ENCODE results near the gene PTPRCAP.
"Not testable (repeated sequence)": the region's sequence is repeated elsewhere in the genome, so short reads cannot be mapped to it uniquely, and the experiment has no call there.

PTPRCAP gene

DNA sequence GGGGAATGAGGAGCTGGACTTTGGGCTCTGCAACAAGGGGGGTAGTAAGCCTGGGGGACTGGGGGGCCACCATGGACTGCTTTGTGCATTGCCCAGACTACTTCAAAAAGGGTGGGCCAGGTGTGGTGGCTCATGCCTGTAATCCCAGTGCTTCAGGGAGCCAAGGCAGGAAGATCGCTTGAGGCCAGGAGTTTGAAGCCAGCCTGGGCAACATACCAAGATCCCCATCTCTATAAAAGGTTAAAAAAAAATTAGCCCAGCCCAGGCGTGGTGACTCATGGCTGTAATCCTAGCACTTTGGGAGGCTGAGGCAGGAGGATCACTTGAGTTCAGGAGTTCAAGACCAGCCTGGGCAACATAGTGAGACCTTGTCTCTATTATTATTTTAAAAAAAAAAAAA, 28.0 kb upstream of the PTPRCAP start:
- DNase-seq (ENCODE audit: low read depth in 3 of 3, low spot score in 1 of 3), result not testable (repeated sequence)

DNA sequence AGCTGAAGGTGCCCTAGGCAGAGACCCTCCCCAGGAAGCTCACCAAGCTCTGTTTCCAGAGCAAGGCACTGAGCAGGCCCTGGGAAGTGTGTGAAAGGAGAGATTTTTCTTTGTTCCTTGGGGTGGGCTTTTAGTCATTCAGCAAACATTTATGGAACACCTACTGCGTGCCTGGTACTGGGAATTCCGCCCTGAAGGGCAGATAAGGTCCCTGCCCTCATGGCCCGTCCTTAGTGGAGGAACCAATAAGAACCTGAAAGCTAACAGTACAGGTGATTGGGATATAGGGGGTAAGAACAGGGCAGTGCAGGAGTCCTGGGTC, 27.7 kb upstream of the PTPRCAP start:
- no peak for DNase-seq (ENCODE audit: low read depth in 3 of 3, low spot score in 1 of 3)

DNA sequence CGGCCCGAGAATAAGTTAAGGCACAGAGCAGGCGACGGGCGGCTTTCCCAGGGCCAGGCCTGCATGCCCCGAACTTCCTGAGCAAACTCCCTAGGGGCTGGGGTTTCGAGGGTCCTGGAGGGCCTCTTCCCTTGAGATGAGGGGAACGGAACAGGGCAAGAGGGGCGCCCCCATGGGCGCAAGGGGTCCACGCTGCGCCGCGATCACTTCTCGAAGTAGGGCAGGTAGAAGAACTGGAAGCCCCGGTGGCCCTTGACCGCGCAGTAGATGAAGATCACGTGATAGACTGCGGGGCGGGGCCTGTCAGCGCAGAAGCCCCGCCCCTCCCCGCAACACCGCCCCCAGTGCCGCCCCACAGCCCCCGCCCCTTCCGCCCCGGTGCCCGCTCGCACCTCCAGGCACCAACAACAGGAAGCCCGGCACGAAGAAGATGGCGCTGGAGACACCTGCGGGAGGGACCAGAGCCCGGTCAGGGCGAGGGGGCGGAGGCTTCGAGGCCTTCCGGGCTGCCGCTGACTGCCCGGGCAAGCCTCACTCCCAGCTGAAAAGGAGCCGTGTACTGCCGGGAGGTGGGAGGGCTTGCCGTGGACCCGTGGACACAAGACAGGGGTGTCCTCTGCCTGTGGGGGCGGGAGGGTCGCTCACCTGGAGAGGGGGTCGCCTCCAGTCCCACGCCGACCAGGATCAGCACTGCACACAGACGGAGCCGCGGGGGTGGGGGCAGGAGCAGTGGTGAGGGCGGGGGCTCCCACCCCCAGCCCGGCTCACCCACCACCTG, 27.1 kb upstream of the PTPRCAP start:
- peak; percentile 86 to 89 (median 87) for DNase-seq (ENCODE audit: low read depth in 3 of 3, low spot score in 1 of 3)

DNA sequence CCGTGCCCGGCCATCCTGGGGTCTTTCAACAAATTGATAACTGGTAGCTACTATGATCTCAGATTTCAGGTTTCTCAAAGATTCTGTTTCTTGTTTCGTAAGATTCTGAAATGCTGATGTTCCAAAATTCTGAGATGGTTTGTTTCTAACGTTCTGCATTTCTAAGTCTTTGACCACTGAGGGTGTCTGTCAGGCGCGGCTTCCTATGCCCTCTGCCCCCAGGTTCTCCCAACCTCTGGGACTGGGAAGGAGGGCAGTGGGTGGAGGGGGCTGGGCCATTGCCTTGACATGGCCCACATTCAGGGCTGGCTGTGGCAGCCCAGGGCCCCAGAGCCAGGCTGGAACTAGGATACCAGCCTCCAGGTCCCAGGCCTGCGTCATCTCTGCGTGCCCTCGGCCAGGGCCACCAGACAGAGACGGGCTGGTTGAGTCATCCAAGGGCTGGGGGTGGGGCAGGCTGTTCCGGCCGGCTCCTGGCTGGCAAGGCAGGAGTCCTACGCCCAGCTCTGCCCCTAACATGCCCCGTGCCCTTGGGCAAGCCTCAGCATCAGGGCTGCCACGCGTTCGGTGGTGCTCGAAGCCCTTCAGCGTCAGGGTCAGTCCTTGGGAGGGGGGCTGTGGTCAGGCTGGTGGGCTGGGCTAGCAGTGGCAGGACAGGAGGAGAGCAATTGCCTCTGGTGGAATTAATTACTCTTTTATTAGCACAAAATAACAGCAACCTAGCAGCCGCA, 26.4 kb upstream of the PTPRCAP start:
- no peak for DNase-seq (ENCODE audit: low read depth in 3 of 3, low spot score in 1 of 3)

DNA sequence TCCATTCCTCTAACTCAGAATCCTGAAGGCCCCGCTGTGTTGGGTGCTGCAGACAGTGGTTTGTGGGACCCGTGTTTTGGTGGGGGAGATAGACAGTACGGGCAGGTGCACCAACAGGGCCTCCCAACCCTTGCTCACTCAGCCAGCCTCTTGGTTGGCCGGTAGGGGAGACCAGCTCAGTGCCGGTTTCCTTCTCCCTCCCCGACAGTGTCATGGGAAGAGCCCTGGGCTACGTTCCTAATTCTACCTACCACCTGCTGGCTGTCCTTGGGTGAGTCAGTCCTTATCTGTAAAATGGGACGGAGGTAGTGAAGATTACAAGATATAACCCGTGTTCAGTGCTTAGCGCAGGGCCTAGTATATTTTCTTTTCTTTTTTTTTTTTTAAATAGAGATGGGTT, 25.7 kb upstream of the PTPRCAP start:
- no peak for DNase-seq (ENCODE audit: low read depth in 3 of 3, low spot score in 1 of 3)

DNA sequence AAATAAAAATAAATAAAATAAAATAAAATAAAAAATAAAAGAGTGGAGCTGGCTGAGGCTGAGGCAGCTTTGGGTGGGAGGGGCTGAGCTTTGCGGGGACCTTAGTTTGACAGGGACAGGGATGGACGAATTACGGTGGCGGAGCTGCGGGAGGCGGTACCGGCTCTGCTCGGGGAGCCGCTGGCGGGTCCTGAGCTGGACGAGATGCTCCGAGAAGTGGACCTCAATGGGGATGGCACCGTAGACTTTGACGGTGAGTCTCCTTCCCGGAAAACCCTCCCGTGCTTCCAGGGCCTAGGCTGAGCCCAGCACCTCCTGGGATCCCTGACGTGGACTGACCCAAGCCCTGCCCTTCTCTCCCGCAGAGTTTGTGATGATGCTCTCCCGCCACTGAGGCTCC, 20.8 kb upstream of the PTPRCAP start:
- DNase-seq (ENCODE audit: low read depth in 3 of 3, low spot score in 1 of 3), result no peak

DNA sequence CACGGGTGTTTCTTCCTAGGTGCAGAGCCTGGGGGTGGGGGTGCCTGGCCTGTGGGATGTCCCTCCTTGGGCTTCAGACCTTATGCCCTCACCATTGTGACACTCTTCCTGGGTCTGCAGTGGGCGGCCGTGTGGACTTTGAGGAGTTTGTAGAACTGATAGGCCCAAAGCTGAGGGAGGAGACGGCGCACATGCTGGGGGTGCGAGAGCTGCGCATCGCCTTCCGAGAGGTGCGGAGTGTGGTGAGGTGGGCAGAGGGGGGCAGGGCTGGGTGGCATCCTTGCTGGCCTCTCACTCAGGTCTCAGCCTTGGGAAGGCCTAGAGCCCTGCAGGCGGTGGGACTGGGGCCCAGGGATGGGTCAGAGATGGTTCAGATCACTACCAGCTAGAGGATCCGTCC, 20.0 kb upstream of the PTPRCAP start:
- DNase-seq (ENCODE audit: low read depth in 3 of 3, low spot score in 1 of 3), result no peak

DNA sequence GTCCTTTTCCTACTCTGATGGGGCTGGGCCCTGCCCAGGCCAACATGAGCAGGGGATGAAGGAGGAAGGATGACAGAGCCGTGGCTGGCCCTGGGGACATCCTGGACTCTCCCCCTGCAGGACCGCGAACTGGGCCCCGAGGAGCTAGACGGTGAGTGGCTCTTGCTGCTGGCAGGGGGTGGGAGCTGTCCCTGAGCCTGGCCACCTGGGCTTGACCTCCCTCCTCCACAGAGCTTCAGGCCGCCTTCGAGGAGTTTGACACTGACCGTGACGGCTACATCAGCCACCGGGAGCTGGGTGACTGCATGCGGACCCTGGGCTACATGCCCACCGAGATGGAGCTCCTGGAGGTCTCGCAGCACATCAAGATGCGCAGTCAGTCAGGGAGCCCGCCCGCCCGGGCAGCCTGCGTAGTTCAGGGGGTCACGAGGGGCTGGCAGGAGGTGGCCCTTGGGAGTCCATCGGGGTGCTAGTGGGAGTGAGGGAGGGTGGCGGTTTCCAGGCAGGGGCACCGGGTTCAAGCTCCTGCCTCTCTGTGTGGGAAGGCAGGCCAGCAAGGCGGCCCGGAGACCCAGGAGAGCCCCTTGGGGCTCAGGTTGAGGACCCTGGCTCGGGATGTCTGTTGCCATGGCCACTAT, 18.7 kb upstream of the PTPRCAP start:
- no peak for DNase-seq (ENCODE audit: low read depth in 3 of 3, low spot score in 1 of 3)

DNA sequence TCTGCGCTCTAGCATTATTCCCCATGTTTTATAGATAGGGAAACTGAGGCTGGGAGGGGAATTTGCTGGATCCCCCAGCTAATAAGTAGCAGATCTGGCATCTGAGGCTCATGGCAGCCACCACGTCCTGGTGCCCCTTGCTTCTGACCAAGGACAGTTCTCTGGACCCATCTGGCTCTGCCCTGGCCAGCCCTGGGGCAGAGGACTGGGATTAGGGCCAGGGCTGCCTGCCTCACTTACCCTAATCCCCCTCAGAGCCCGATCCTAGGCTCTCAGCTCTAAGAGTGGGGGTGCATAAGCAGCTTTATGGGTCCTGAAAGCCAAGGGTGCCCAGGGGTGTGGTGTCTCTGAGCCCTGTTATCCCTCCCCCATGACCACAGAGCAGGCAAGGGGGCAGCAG, 17.6 kb upstream of the PTPRCAP start, which contains the start of gene CABP4:
Gene CABP4, plus strand, starts transcription at position 301 of the 400 bp plus-strand sequence. Its CDS starts 70 bp downstream, at position 371.
- DNase-seq (ENCODE audit: low read depth in 3 of 3, low spot score in 1 of 3), result no peak

DNA sequence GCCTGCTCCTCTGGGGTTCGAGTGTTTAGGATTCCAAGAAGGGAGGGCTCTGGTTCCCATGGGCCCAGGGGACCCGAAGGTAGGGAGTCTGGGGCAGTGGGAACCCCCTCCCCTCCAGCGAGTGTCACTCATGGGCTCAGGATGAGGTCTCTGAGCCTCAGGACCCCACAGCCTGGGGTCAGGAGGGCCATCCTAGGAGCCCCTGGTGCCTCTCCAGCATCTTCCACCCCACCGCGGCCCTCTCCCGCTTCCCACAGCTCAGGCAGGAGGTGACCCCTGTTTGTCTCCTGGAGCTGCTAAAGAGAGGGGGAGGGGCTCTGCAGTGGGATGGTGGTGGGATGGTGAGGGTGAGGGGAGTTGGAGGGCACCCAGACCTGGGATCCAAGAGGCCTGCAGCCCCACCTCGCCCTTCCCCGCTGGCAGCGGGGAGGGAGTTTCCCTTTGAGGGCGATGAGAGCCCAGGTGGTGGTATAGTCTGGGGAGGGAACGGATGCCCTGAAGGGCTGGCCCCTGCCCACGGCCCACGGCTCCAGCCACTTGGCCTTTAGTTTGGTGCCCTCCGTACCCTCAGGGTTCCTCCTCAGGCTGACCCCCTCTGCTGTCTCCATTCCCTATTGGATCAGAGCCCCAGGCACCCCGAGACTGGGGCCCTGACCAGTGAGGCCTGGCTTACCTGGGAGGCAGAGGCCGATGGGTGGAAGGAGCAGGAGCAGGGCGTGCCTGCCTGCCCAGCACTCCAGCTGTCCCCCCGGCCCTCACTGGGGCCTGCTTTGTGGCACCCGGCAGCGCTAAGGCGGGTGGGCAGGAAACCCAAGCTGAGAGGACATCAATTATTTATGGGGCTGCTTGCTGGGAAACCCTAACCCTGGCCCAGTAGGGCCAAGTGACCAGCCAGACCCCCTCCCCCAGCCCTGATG, 16.6 kb upstream of the PTPRCAP start:
- no peak for DNase-seq (ENCODE audit: low read depth in 3 of 3, low spot score in 1 of 3)

DNA sequence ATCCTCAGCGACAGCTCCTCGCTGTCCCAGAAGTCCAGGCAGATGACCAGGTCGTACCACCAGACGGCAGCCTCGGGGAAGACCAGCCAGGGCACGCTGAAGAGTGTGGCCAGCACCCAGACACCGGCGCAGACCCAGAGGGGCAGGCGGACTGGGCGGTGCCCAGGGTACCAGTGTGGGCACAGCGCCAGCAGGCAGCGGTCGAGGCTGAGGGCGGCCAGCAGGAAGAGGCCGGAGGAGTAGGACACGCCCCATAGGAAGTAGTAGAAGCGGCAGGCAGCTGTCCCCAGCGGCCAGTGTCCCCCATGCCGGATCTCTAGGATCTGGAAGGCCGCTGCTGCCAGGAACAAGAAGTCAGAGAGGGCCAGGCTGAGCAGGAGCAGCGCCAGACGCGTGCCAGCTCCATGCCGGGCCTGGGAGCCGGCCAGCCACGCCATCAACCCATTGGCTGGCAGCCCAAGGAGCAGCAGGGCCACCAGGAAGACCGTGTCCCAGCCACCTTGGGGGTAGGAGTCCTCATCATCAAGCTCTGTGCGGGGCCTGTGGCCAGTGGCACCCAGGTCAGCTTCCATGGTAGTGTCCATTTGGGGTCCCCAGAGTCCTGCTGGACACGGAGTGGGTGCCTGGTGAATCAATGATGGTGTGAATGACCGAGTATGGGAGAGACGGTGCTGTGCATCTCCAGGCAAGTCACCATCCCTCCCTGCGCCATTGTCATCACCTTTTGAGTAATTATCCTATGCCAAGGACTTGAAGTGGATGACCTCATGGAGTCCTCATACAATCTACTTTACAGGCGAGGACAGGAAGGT, 14.9 kb upstream of the PTPRCAP start, which contains the start of gene GPR152:
Gene GPR152, minus strand, starts transcription at position 589 of the 812 bp plus-strand sequence. Its CDS starts 5 bp downstream, at position 584.
- no peak for DNase-seq (ENCODE audit: low read depth in 3 of 3, low spot score in 1 of 3)

DNA sequence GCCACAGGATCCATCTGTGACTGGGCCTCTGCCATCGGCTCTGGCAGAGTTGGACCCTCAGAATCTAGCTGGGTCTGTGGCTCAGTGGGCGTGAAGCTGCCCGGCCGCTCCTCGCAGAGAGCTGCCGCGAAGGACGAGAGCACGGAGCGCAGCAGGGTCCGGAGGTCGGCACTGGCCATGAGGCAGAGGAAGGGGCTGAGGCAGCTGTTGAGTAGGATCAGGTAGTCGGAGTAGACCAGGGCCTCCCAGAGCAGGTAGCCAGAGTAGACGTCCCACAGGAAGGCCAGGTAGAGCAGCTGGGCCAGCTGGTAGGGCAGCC, 14.1 kb upstream of the PTPRCAP start:
- DNase-seq (ENCODE audit: low read depth in 3 of 3, low spot score in 1 of 3), result no peak

DNA sequence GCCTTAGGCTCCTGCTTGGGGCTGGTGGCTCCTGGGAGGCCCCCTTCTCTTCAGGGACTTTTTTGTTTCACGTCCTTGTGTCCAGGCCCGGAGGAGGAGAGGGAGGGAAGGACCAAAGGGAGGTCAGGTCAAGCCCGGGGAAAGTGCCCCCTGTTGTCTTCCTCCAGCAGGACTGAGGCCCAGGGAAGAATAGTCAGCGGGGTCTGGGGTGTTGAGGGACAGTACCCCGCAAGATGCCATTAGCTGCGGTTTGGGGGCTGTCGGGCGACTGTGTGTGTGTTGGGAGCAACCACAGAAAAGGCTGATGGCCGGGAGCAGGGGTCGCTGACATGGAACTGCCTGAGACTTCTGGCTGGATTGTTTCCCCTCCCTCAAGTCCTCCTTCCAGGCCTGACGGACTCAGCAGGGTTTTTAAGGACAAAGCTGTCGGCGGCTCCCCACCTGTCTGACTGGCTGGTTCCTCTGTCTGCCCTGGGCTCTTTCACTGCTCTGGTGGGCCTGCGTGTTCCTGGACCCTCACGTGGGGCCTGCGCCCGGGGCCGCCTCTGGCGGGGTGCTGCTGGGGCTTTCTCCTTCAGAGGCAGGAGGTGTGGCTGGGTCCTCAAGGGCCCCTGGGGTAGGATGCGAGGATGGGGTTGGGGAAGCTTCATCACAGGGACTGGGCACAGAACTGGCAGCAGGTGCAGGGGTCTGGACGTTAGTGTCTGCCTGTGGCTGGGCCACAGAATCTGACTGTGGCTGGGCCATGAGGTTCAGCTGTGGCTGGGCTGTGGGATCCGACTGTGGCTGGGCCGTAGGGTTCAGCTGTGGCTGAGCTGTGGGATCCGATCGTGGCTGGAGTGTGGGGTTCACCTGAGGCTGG, 13.5 kb upstream of the PTPRCAP start:
- DNase-seq (ENCODE audit: low read depth in 3 of 3, low spot score in 1 of 3), result no peak

DNA sequence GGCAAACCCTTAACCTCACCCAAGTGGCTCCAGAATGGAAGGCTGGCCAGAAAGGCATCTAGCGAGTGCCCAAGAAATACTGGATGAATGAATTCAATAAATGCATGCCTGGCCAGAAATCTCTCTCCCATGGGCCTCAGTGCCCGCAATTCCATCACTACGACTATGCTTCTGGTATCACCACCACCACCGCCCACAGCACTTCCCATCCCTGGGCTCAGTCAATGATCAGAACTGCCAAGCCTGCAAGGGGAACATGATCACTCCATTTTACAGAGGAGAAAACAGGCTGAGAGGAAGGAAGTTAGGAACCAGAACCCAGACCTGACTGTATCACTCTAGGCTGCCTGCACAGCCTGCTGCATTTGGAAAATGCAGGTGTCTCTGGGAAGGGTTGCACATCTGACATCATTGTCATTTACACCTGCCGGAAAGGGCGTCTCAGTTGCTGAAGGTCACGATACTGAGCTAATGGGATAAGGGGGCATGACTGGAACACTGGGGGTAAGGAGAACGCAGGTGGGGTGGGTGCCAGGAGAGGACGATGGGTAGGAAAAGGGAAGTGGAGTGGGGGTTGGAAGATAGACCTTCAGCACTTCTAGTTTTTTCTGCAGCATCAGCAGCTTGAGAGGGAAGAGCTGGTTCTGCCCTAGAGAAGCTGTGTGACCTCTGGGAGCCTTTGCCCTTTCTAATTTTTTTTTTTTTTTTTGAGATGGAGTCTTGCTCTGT, 11.8 kb upstream of the PTPRCAP start:
- DNase-seq (ENCODE audit: low read depth in 3 of 3, low spot score in 1 of 3), result no peak

DNA sequence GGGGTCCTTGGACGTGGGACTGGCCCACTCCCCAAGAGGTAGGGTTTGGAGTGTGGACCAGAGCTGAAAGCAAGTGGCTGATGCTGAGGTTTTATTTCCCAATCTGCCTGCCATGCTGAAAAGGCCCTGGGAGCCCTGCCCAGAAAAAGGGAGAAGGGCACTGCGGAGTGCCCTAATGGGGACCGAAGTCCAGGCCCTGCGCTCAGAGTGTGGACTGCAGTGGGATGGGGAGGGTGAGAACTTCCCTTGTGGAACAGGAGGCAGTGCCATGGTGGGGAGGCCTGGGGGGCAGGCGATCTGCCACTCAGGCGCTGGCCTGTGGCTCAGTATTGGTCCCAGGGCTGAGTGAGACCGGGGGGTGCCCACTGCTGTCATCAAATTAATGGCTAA, 10.7 kb upstream of the PTPRCAP start:
- no peak for DNase-seq (ENCODE audit: low read depth in 3 of 3, low spot score in 1 of 3)

DNA sequence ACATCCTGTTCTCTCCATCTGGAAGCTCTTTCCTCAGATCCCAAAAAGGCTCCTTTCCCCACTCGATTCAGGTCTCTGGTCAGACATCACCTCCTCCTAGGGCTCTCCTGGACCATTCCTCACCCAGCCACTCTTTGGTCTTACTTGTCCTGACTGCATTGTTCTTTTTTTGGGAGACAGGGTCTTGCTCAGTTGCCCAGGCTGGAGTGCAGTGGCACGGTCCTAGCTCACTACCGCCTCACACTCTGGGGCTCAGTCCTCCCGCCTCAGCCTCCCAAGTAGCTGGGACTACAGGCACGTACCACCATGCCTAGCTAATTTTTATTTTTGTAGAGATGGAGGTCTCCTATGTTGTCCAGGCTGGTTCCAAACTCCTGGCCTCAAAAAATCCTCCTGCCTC, 8.0 kb upstream of the PTPRCAP start:
- no peak for DNase-seq (ENCODE audit: low read depth in 3 of 3, low spot score in 1 of 3)

DNA sequence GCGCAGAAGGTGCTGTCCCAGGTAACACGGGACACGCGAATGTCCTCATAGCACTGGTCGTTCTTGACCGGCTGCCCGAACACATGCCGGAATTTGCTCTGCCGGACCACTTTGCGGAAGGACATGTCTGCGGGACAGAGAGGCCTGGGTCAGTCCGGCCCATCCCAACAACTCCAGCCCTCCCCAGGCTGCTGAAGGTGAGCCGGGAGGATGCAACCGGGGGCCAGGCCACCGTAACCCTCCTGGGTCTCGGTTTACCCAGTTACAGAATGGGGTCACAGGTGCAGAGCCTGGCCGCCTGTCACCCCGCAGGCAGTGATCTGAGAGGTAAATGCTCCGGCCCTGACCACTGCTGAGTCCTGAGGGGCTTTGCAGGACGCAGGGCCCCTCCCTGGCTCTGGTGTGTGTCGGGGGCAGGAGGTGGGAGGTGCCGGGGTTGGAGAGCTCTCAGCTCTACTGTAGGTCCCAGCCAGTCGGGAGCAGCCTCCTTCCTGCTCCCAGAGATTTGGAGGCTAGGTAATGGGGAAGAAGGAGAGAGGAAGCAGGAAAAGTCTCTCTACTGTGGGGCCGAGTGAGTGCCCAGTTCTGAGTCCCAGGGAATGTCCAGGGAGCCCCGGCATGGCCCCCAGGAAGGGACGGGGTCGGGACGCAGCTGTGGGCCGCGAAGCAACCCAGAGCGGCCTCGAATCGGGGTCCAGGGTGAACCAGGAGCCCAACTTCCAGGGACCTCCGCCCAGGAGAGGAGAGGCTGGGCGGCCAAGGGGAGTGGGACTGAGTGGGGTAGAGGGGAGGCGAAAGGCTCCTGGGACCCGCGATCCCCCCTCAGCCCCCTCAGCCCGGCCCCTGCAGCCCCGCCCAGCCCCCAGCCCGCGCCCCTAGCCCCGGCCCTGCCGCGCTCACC, 5.3 kb upstream of the PTPRCAP start:
- DNase-seq (ENCODE audit: low read depth in 3 of 3, low spot score in 1 of 3), result no peak
